Esophagus muscularis mucosa (tissue), 4 donors: ENCODE results near the gene COL6A1. TPM values are rescaled to one million over a fixed set of nuclear protein-coding genes. Genes with fewer than 3 reads are reported as not detected.
"Not testable (repeated sequence)": the region's sequence is repeated elsewhere in the genome, so short reads cannot be mapped to it uniquely, and the experiment has no call there.

ENCODE experiments used
- DNase-seq: peaks from one replicate; pipeline ENCODE4 v3.0.0-alpha.2; 2017; ENCODE audit errors: extremely low spot score
- H3K27ac ChIP-seq, 4 donors: fragments of 200-600 bp; sonication (generic); replicated peaks in 1 of 4; 1 replicate in 3 of 4; 2 replicates in 1 of 4; pipeline ENCODE4 v1.5.1; 2016 to 2019; ENCODE audit warnings: mild to moderate bottlenecking in 1 of 4
- H3K27me3 ChIP-seq, 4 donors: fragments of 200-600 bp; sonication (generic); one replicate each; pipeline versions ENCODE4 v1.5.1 to v1.6.0; 2016 to 2019
- H3K36me3 ChIP-seq, 4 donors: fragments of 200-600 bp; sonication (generic); one replicate each; pipeline ENCODE4 v1.5.1; 2016 to 2019
- H3K4me1 ChIP-seq, 4 donors: fragments of 200-600 bp; sonication (generic); one replicate each; pipeline ENCODE4 v1.5.1; 2016 to 2019
- H3K4me3 ChIP-seq, 4 donors: fragments of 200-600 bp; sonication (generic); 1 replicate in 2 of 4; 2 replicates in 2 of 4; pipeline ENCODE4 v1.5.1; 2016 to 2019; ENCODE audit warnings: mild to moderate bottlenecking in 4 of 4, moderate library complexity in 1 of 4
- H3K9me3 ChIP-seq, 4 donors: fragments of 200-600 bp; sonication (generic); 1 replicate in 3 of 4; 2 replicates in 1 of 4; pipeline ENCODE4 v1.5.1; 2016 to 2019
- EP300 ChIP-seq: sonication (generic); formaldehyde crosslinking; IDR thresholded peaks from one replicate; pipeline ENCODE4 v1.6.1; 2017; ENCODE audit warnings: antibody characterized with exemption
- POLR2A ChIP-seq: fragments of 450-650 bp; IDR thresholded peaks from one replicate; pipeline ENCODE4 v1.6.1; 2017; ENCODE audit warnings: antibody characterized with exemption, moderate library complexity, mild to moderate bottlenecking, low read depth
- POLR2AphosphoS5 ChIP-seq, 2 donors: sonication (generic); formaldehyde crosslinking; IDR thresholded peaks; one replicate each; pipeline ENCODE4 v1.6.1; 2017; ENCODE audit warnings: antibody characterized with exemption in 2 of 2
- WGBS: methylation state at CpG from one replicate; pipeline ENCODE4 v1.1.5; 2018; 5-methylcytosine and 5-hydroxymethylcytosine counted together
- intact Hi-C: fragments of 100-400 bp; cut with DNase I; formaldehyde crosslinking; loops from one replicate; pipeline ENCODE4 v1.15.1; 2023
- total RNA-seq, 4 donors: library from RNA; depleted of rRNA; stranded (reverse); fragments of >200 nt; gene quantifications; one replicate each; pipeline versions ENCODE4 v1.1.0 to v1.2.1, GENCODE V29; 2016
- TF ChIP-seq, protein P1 (sequence below), 3 experiments: fragments of 200-600 bp in 2 of 3; fragments of 450-650 bp in 1 of 3; sonication (generic) in 2 of 3; IDR thresholded peaks; one replicate each; pipeline ENCODE4 v1.5.1; 2017 to 2019; ENCODE audit warnings: antibody characterized with exemption in 3 of 3, mild to moderate bottlenecking in 2 of 3, moderate library complexity in 1 of 3

COL6A1 gene
- total RNA-seq, 4 donors from 2014 or later: 646 to 1,432 (median 1,078) TPM

DNA sequence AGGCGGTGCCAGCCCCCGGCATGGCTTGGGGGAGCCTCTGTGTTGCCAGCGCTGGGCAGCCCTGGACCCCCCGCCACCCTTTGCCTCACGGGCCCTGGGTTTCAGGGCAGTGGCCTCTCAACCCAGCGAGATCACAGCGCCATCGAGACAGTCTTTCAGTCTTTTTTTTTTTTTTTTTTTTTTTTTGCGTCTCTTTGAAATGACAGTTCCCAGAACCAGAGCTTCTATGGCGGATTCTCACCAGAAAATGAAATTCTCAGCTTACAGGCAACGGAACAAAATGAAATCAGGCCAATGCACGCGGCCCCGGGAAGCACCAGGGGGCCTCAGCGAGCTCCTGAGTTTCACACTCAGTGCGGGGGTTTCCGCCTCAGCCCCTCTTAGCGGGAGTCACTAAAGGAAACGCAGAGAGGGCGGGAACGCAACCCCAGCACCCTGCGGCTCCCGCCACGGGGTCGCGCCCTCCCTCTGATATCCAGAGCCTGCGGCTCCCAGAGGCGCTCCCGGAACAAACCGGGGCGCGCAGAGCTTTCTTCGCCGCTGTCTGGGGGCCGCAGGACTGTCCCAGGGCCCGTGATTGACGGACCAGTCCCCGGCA lies 8.0 kb upstream of the COL6A1 start:
- Histone ChIP-seq H3K36me3 (no peaks in the 10 kb centered on the region), H3K27me3 (no peaks in the 10 kb centered on the region), H3K4me1 (peaks cover 63 to 85% (median 79%) of the 10 kb centered on the region in 4 donors), H3K27ac (peak overlapping the region; percentile 96 to 99 (median 98)), H3K4me3 (peak overlapping the region; percentile 59 to 62 (median 61)), H3K9me3 (no peaks in the 10 kb centered on the region)
- TF ChIP-seq EP300 (no peak), POLR2AphosphoS5 (IDR thresholded peaks at IDR 0.05) (peak; percentile 53 to 74)
- TF ChIP-seq, protein P1, sequence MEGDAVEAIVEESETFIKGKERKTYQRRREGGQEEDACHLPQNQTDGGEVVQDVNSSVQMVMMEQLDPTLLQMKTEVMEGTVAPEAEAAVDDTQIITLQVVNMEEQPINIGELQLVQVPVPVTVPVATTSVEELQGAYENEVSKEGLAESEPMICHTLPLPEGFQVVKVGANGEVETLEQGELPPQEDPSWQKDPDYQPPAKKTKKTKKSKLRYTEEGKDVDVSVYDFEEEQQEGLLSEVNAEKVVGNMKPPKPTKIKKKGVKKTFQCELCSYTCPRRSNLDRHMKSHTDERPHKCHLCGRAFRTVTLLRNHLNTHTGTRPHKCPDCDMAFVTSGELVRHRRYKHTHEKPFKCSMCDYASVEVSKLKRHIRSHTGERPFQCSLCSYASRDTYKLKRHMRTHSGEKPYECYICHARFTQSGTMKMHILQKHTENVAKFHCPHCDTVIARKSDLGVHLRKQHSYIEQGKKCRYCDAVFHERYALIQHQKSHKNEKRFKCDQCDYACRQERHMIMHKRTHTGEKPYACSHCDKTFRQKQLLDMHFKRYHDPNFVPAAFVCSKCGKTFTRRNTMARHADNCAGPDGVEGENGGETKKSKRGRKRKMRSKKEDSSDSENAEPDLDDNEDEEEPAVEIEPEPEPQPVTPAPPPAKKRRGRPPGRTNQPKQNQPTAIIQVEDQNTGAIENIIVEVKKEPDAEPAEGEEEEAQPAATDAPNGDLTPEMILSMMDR (IDR thresholded peaks at IDR 0.05): peak; percentile 69 to 82 (median 78)
- 1% methylated on average over 33 of the region's 38 CpGs for WGBS
- DNase-seq: no peak
- intact Hi-C loops: loop anchor here (10.0 kb wide), 1 partner anchor 351 kb away; the partner anchor contains the start of genes C21orf58 and PCNT

DNA sequence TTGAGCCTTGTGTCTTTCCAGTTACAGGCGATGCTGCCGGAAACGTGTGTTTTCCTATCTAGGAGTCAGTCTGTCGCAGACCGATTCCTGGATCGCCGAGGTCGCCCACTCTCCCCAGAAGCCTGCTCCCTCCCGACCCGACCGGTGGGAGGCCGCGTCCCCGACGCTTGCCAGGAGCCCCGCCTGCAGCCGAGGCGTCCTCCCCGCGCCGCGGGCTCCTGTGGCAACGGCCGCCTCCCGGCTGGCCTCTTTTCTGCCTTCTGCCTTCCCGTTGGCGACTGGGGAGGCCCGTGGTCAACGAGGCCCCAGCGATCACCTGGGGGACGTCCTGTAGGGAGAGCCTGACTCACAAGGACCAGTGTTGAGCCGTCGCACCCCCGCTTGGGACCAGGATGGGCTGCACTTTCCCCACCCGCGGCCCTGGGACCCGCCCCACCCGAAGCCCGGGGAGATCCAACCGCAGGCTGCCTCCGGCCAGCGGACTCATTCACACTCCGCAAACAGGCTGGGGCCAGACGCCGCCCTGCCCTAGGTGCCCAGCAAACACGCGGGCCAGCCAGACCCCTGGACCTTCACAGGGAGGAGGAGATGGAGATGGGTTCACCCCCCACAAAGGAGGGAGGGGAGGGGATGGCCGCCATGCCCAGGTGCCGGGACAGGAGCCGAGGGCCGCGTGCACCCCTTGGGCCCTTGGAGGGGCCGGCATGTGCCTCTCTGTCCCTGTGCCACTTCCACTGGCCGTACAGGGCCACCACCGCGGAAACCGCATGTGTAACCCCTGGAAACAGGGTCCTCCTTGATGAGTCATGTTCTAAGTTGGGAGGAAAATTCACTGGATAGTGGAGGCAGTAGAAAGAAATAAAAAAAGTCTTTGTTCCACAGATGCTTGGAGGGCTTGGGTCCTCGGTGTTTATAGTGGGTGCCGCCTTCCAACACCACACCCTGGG lies 7.2 kb upstream of the COL6A1 start:
- intact Hi-C loops: loop anchor here (10.0 kb wide), 1 partner anchor 350 kb away; the partner anchor contains the start of genes C21orf58 and PCNT
- H3K4me3 ChIP-seq: peak overlapping the region; percentile 59 to 62 (median 61)
- H3K4me1 ChIP-seq: peaks cover 71 to 92% (median 86%) of the 10 kb centered on the region in 4 donors
- no peaks in the 10 kb centered on the region for H3K27me3 ChIP-seq
- H3K27ac ChIP-seq: peak overlapping the region; percentile 96 to 99 (median 98)
- TF ChIP-seq EP300 (no peak), POLR2AphosphoS5 (IDR thresholded peaks at IDR 0.05) (no peak), POLR2A (no peak)
- TF ChIP-seq, protein P1 (IDR thresholded peaks at IDR 0.05): no peak
- WGBS: 6% methylated on average over 30 of the region's 59 CpGs
- no peaks in the 10 kb centered on the region for H3K36me3 ChIP-seq
- DNase-seq: no peak
- no peaks in the 10 kb centered on the region for H3K9me3 ChIP-seq

DNA sequence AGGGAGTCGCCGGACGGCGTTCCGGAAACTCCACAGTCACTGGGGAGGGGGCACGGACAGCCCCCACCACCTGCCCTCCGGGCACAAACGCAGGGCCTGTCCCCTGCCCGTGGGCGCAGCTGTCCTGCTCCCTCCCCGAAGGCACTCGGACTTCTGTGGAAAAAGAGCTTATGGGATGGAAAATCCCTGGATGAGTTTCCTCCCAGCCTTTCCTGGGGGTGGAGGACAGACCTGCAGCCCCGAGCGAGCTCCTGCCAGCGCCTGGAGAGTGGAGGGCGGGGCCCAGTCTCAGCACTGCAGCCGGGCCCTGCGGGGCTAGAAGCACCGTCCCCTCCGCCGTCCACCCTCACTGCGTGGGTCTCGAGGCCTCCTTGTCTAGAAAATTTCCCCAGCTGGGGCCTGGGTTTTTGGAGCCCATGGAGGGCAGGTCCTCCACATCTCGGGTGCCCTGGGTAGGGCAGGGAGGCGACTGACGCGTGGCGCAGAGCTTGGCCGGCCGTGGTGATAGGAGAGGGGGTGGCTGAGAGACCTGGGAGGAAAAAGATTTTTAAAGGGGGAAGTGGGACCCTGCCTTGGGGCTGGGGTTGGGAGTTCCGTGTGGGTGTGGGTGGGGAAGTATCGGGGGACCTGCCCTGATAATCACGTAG lies 6.4 kb upstream of the COL6A1 start:
- intact Hi-C loops: loop anchor here (10.0 kb wide), 1 partner anchor 350 kb away; the partner anchor contains the start of genes C21orf58 and PCNT
- no peaks in the 10 kb centered on the region for H3K36me3 ChIP-seq
- no peaks in the 10 kb centered on the region for H3K9me3 ChIP-seq
- TF ChIP-seq, protein P1 (IDR thresholded peaks at IDR 0.05): peak in 1 of 3 experiments; percentile 8
- TF ChIP-seq POLR2AphosphoS5 (IDR thresholded peaks at IDR 0.05) (peak; percentile 77 to 84), POLR2A (no peak), EP300 (no peak)
- peak overlapping the region; percentile 96 to 99 (median 98) for H3K27ac ChIP-seq
- WGBS: 19% methylated on average over 28 of the region's 33 CpGs
- H3K4me3 ChIP-seq: peak overlapping the region; percentile 59 to 62 (median 61)
- peaks cover 72 to 99% (median 92%) of the 10 kb centered on the region in 4 donors for H3K4me1 ChIP-seq
- no peaks in the 10 kb centered on the region for H3K27me3 ChIP-seq
- no peak for DNase-seq

DNA sequence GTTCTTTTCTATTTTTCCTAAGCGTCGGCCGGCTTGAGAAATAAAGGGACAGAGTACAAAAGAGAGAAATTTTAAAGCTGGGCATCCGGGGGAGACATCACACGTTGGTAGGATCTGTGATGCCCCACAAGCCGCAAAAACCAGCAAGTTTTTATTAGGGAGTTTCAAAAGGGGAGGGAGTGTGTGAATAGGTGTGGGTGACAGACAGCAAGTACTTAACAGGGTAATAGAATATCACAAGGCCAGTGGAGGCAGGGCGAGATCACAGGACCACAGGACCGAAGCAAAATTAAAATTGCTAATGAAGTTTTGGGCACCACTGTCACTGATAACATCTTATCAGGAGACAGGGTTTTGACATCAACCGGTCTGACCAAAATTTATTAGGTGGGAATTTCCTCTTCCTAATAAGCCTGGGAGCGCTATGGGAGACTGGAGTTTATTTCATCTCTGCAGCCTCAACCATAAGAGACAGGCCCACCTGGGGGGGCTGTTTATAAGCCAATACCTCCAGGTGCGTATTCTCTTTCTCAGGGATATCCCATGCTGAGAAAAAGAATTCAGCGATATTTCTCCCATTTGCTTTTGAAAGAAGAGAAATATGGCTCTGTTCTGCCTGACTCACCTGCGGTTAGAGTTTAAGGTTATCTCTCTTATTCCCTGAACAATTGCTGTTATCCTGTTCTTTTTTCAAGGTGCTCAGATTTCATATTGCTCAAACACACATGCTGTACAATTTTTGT lies 5.7 kb upstream of the COL6A1 start:
- Histone ChIP-seq H3K27ac (peak overlapping the region; percentile 96 to 99 (median 98)), H3K4me3 (peak overlapping the region; percentile 59 to 62 (median 61)), H3K4me1 (peaks cover 66 to 99% (median 91%) of the 10 kb centered on the region in 4 donors)
- H3K9me3 ChIP-seq, H3K36me3 ChIP-seq, DNase-seq, H3K27me3 ChIP-seq: not testable (repeated sequence)
- WGBS: 57% methylated on average over 13 of the region's 13 CpGs
- intact Hi-C loops: loop anchor here (10.0 kb wide), 1 partner anchor 349 kb away; the partner anchor contains the start of genes C21orf58 and PCNT
- TF ChIP-seq POLR2AphosphoS5 (IDR thresholded peaks at IDR 0.05): peak in 1 of 2 donors; percentile 11
